HCT116 (cell line): ENCODE results near the gene PLD5. TPM values are rescaled to one million over a fixed set of nuclear protein-coding genes. Genes with fewer than 3 reads are reported as not detected.

ENCODE experiments used
- ATAC-seq: fragments of 200-7000 bp; cut with Tn5 transposase; 2 replicates; pipeline ENCODE4 v1.9.1; 2020; ENCODE audit warnings: mild to moderate bottlenecking, moderate library complexity
- BruUV-seq: library from RNA; stranded (reverse); fragments of 400-500 nt; replicated peaks from 2 replicates; lab custom pipeline; 2021; lab: Mats Ljungman, UMichigan
- CTCF ChIA-PET: fragments of 300-600 bp; sonication (Branson Sonifier 250); formaldehyde crosslinking; loops from one replicate; lab custom pipeline; 2021; ENCODE audit warnings: antibody characterized with exemption; lab: Charles Lee
- POLR2A ChIA-PET: fragments of 300-600, 350-600 bp; sonication (Branson Sonifier 250); formaldehyde crosslinking; loops from one replicate; lab custom pipeline; 2021; ENCODE audit warnings: antibody characterized with exemption; lab: Charles Lee
- RAD21 ChIA-PET, 2 experiments: fragments of 300-600 bp; sonication (Branson Sonifier 250); formaldehyde crosslinking; loops; one replicate each; lab custom pipeline; 2023; ENCODE audit warnings: low total read pairs in 2 of 2; ENCODE audit not compliant: uncharacterized antibody in 2 of 2, unreplicated experiment in 2 of 2, low non-redundant PET in 1 of 2; lab: Charles Lee
- DNase-seq: peaks from one replicate; pipeline ENCODE4 v3.0.0-alpha.2; 2010; ENCODE audit warnings: low read depth, low spot score
- H2AFZ ChIP-seq: fragments of 200-600 bp; shearing (Covaris generic), sonication (generic); 2 replicates; pipeline ENCODE4 v1.6.1; 2017; ENCODE audit warnings: low read depth, mixed run types, mixed read lengths, antibody characterized with exemption, low read length; ENCODE audit not compliant: poor library complexity, severe bottlenecking
- H3K27ac ChIP-seq: 2 replicates; pipeline ENCODE4 v1.5.1; 2012; ENCODE audit warnings: low read depth, low read length
- H3K27me3 ChIP-seq: fragments of 200-600 bp; sonication (generic); 2 replicates; pipeline ENCODE4 v1.6.1; 2016; ENCODE audit warnings: mixed run types, low read length, mixed read lengths; ENCODE audit not compliant: insufficient read depth
- H3K36me3 ChIP-seq, 2 experiments: fragments of 200-500 bp in 1 of 2; fragments of 200-600 bp in 1 of 2; sonication (Bioruptor generic) in 1 of 2; sonication (generic) in 1 of 2; 2 replicates each; pipeline versions ENCODE4 v1.5.1 to v1.6.1; 2014 to 2016; ENCODE audit warnings: low read length in 2 of 2, inconsistent platforms in 1 of 2, mixed read lengths in 1 of 2, mixed run types in 1 of 2; ENCODE audit not compliant: insufficient read depth in 2 of 2, control insufficient read depth in 1 of 2
- H3K4me1 ChIP-seq, 2 experiments: fragments of 200-600 bp in 1 of 2; sonication (generic) in 1 of 2; 2 replicates each; pipeline versions ENCODE4 v1.5.1 to v1.6.1; 2012 to 2017; ENCODE audit warnings: low read length in 2 of 2, inconsistent platforms in 1 of 2, mild to moderate bottlenecking in 1 of 2, mixed read lengths in 1 of 2, mixed run types in 1 of 2, moderate library complexity in 1 of 2; ENCODE audit not compliant: insufficient read depth in 2 of 2, control insufficient read depth in 1 of 2
- H3K4me2 ChIP-seq: fragments of 200-600 bp; sonication (generic); 2 replicates; pipeline ENCODE4 v1.6.1; 2017; ENCODE audit warnings: mixed run types, low read length, mixed read lengths
- H3K4me3 ChIP-seq, 2 experiments: fragments of 200-600 bp in 1 of 2; sonication (generic) in 1 of 2; replicated peaks in 1 of 2; 2 replicates each; pipeline ENCODE4 v1.5.1; 2011 to 2016; ENCODE audit warnings: low read length in 2 of 2, control low read depth in 1 of 2, low read depth in 1 of 2, mild to moderate bottlenecking in 1 of 2, mixed read lengths in 1 of 2, mixed run types in 1 of 2
- H3K79me2 ChIP-seq: fragments of 200-600 bp; sonication (generic); 2 replicates; pipeline ENCODE4 v1.6.1; 2017; ENCODE audit warnings: mild to moderate bottlenecking, mixed run types, low read length, moderate library complexity, mixed read lengths; ENCODE audit not compliant: insufficient read depth
- H3K9ac ChIP-seq: fragments of 200-600 bp; sonication (generic); 2 replicates; pipeline ENCODE4 v1.6.1; 2016; ENCODE audit warnings: low read length, mixed read lengths
- H3K9me2 ChIP-seq: fragments of 200-600 bp; sonication (generic), shearing (Covaris generic); 2 replicates; pipeline ENCODE4 v1.6.1; 2017; ENCODE audit warnings: mixed run types, mild to moderate bottlenecking, moderate library complexity; ENCODE audit not compliant: insufficient read depth
- H3K9me3 ChIP-seq, 2 experiments: fragments of 200-500 bp in 1 of 2; fragments of 200-600 bp in 1 of 2; sonication (Bioruptor generic) in 1 of 2; sonication (generic) in 1 of 2; 2 replicates each; pipeline ENCODE4 v1.6.1; 2014 to 2017; ENCODE audit warnings: low read length in 2 of 2, mixed read lengths in 2 of 2, inconsistent platforms in 1 of 2, low read depth in 1 of 2, mild to moderate bottlenecking in 1 of 2, mixed run types in 1 of 2, moderate library complexity in 1 of 2; ENCODE audit not compliant: control insufficient read depth in 1 of 2, insufficient read depth in 1 of 2
- H4K20me1 ChIP-seq: fragments of 200-600 bp; sonication (generic), shearing (Covaris generic); 2 replicates; pipeline ENCODE4 v1.6.1; 2017; ENCODE audit warnings: mixed run types, mild to moderate bottlenecking, moderate library complexity; ENCODE audit not compliant: insufficient read depth
- CEBPB ChIP-seq: IDR thresholded peaks from 2 replicates; pipeline ENCODE4 v1.6.1; 2012; ENCODE audit warnings: low read depth
- EGR1 ChIP-seq: IDR thresholded peaks from 2 replicates; pipeline ENCODE4 v1.6.1; 2012; ENCODE audit warnings: low read depth
- ELF1 ChIP-seq: IDR thresholded peaks from 2 replicates; pipeline ENCODE4 v1.6.1; 2012; ENCODE audit warnings: low read depth, borderline replicate concordance
- JUND ChIP-seq: IDR thresholded peaks from 2 replicates; pipeline ENCODE4 v1.6.1; 2012
- POLR2A ChIP-seq: IDR thresholded peaks from 2 replicates; pipeline ENCODE4 v1.7.0; 2011; ENCODE audit warnings: borderline replicate concordance; ENCODE audit not compliant: insufficient read depth, insufficient read length; ENCODE audit errors: extremely low read depth
- POLR2AphosphoS5 ChIP-seq: IDR thresholded peaks from 2 replicates; pipeline ENCODE4 v1.6.1; 2011; ENCODE audit warnings: mild to moderate bottlenecking, low read depth, low read length, moderate library complexity
- RAD21 ChIP-seq: IDR thresholded peaks from 2 replicates; pipeline ENCODE4 v1.6.1; 2012; ENCODE audit warnings: low read depth, mild to moderate bottlenecking
- REST ChIP-seq: IDR thresholded peaks from 2 replicates; pipeline ENCODE4 v1.6.1; 2012; ENCODE audit warnings: low read depth
- SIN3A ChIP-seq: IDR thresholded peaks from 2 replicates; pipeline ENCODE4 v1.6.1; 2012; ENCODE audit warnings: low read depth
- ZBTB33 ChIP-seq: IDR thresholded peaks from 2 replicates; pipeline ENCODE4 v1.6.1; 2011; ENCODE audit warnings: mild to moderate bottlenecking, low read length, moderate library complexity; ENCODE audit not compliant: insufficient replicate concordance; ENCODE audit errors: extremely low read depth
- intact Hi-C: fragments of 100-400 bp; cut with micrococcal nuclease; formaldehyde crosslinking; loops from 2 replicates; pipeline ENCODE4 v1.10.0; 2022
- total RNA-seq: library from RNA; stranded (reverse); gene quantifications from one replicate; pipeline ENCODE4 v1.2.1, GENCODE V29; 2021; ENCODE audit not compliant: unreplicated experiment

Gene PLD5
- total RNA-seq, 1 experiment from 2014 or later, result not detected

GRCh38 chr1:242556759-242557158 lies 32.3 kb upstream of the PLD5 start:
- POLR2A ChIA-PET, result no interaction called here
- no peak overlapping the region for H3K9ac ChIP-seq
- no peaks in the 10 kb centered on the region for H4K20me1 ChIP-seq
- H3K27me3 ChIP-seq, result no peaks in the 10 kb centered on the region
- H3K4me3 ChIP-seq, result no peak overlapping the region
- no peak for TF ChIP-seq ELF1
- TF ChIP-seq CEBPB, result no peak
- no peak for TF ChIP-seq SIN3A
- TF ChIP-seq REST, result no peak
- no peak for TF ChIP-seq EGR1
- TF ChIP-seq ZBTB33, result no peak
- no peak for TF ChIP-seq POLR2A
- no peak for TF ChIP-seq JUND
- TF ChIP-seq RAD21, result no peak
- no peak for TF ChIP-seq POLR2AphosphoS5
- RAD21 ChIA-PET, result no interaction called here
- H3K79me2 ChIP-seq, result no peaks in the 10 kb centered on the region
- CTCF ChIA-PET, result no interaction called here
- BruUV-seq, result no TSS peak
- no peaks in the 10 kb centered on the region for H3K9me2 ChIP-seq
- no peak overlapping the region for H2AFZ ChIP-seq
- intact Hi-C loops, result no loop called here
- H3K4me2 ChIP-seq, result no peak overlapping the region
- DNase-seq, result no peak
- H3K4me1 ChIP-seq, result no peaks in the 10 kb centered on the region
- no peaks in the 10 kb centered on the region for H3K36me3 ChIP-seq
- H3K27ac ChIP-seq, result no peak overlapping the region
- ATAC-seq, result no peak
- no peaks in the 10 kb centered on the region for H3K9me3 ChIP-seq
